Calu3 (cell line): ENCODE data around the gene SAMSN1. TPM values are rescaled to one million over a fixed set of nuclear protein-coding genes. Genes with fewer than 3 reads are reported as not detected.

Experiments
- BruUV-seq: library from RNA; stranded (reverse); fragments of 400-500 nt; replicated peaks from 2 replicates; lab custom pipeline; 2021; lab: Mats Ljungman, UMichigan
- CTCF ChIA-PET: fragments of 300-600 bp; sonication (Branson Sonifier 250); formaldehyde crosslinking; loops from one replicate; lab custom pipeline; 2022; ENCODE audit warnings: antibody characterized with exemption; lab: Charles Lee
- DNase-seq: peaks from one replicate; pipeline ENCODE4 v3.0.0; 2022
- H3K27ac Mint-ChIP-seq: one replicate; pipeline ENCODE4 v1.8.0; 2022; ENCODE audit warnings: mixed read lengths; ENCODE audit not compliant: unreplicated experiment
- H3K27me3 Mint-ChIP-seq: one replicate; pipeline ENCODE4 v1.8.0; 2022; ENCODE audit warnings: mixed read lengths; ENCODE audit not compliant: unreplicated experiment
- H3K36me3 Mint-ChIP-seq: one replicate; pipeline ENCODE4 v1.8.0; 2022; ENCODE audit warnings: mild to moderate bottlenecking, moderate library complexity, mixed read lengths; ENCODE audit not compliant: insufficient read depth, unreplicated experiment
- H3K4me1 Mint-ChIP-seq: one replicate; pipeline ENCODE4 v1.8.0; 2022; ENCODE audit warnings: mild to moderate bottlenecking, low read depth, mixed read lengths; ENCODE audit not compliant: unreplicated experiment
- H3K4me3 Mint-ChIP-seq: one replicate; pipeline ENCODE4 v1.8.0; 2022; ENCODE audit warnings: mild to moderate bottlenecking, low read depth, moderate library complexity, mixed read lengths; ENCODE audit not compliant: unreplicated experiment
- H3K9me3 Mint-ChIP-seq: one replicate; pipeline ENCODE4 v1.8.0; 2022; ENCODE audit warnings: low read depth, mixed read lengths; ENCODE audit not compliant: unreplicated experiment
- intact Hi-C: fragments of 100-400 bp; cut with micrococcal nuclease; formaldehyde crosslinking; loops from one replicate; pipeline ENCODE4 v1.10.0; 2022; ENCODE audit not compliant: unreplicated experiment
- total RNA-seq: library from RNA; stranded (reverse); gene quantifications from 2 replicates; pipeline ENCODE4 v1.2.3, GENCODE V29; 2022
- TF ChIP-seq, protein P1 (sequence below): fragments of 200-600 bp; IDR thresholded peaks from one replicate; pipeline ENCODE4 v1.8.0; 2022; ENCODE audit warnings: antibody characterized with exemption; ENCODE audit not compliant: unreplicated experiment

SAMSN1 gene
- total RNA-seq, 1 experiment from 2014 or later: 1.5 TPM

GRCh38 chr21:14587266-14587665 is 41.2 kb upstream of the SAMSN1 start:
- CTCF ChIA-PET: no interaction called here
- DNase-seq: no peak
- no peaks in the 10 kb centered on the region for H3K36me3 Mint-ChIP-seq
- no peaks in the 10 kb centered on the region for H3K9me3 Mint-ChIP-seq
- H3K27ac Mint-ChIP-seq: no peak overlapping the region
- BruUV-seq: no TSS peak
- H3K4me1 Mint-ChIP-seq: no peaks in the 10 kb centered on the region
- H3K27me3 Mint-ChIP-seq: no peaks in the 10 kb centered on the region
- TF ChIP-seq, protein P1, sequence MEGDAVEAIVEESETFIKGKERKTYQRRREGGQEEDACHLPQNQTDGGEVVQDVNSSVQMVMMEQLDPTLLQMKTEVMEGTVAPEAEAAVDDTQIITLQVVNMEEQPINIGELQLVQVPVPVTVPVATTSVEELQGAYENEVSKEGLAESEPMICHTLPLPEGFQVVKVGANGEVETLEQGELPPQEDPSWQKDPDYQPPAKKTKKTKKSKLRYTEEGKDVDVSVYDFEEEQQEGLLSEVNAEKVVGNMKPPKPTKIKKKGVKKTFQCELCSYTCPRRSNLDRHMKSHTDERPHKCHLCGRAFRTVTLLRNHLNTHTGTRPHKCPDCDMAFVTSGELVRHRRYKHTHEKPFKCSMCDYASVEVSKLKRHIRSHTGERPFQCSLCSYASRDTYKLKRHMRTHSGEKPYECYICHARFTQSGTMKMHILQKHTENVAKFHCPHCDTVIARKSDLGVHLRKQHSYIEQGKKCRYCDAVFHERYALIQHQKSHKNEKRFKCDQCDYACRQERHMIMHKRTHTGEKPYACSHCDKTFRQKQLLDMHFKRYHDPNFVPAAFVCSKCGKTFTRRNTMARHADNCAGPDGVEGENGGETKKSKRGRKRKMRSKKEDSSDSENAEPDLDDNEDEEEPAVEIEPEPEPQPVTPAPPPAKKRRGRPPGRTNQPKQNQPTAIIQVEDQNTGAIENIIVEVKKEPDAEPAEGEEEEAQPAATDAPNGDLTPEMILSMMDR: no peak
- no peak overlapping the region for H3K4me3 Mint-ChIP-seq
- intact Hi-C loops: no loop called here

DNA sequence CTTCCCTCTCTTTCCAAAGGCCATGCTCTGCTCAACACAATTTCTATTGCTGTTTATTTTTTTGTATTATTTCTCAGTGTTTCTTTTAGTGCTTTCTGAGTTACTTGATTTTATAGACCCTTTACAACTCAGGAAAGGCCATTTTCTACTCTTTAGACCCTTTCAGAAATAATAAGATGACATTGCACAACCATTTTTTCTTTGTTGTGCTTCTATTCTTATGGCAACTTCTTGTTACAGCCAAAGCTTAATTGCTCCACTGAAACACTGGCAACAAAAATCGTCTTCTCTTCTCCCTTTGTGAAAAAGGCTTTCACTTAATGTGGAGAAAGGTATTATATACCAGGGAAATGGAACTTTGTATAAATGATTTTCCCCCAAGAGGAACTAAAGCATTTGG is 39.0 kb upstream of the SAMSN1 start:
- CTCF ChIA-PET: no interaction called here
- TF ChIP-seq, protein P1: no peak
- H3K36me3 Mint-ChIP-seq: no peaks in the 10 kb centered on the region
- no peak overlapping the region for H3K27ac Mint-ChIP-seq
- no peak for DNase-seq
- intact Hi-C loops: no loop called here
- H3K4me3 Mint-ChIP-seq: no peak overlapping the region
- H3K27me3 Mint-ChIP-seq: no peaks in the 10 kb centered on the region
- no TSS peak for BruUV-seq
- no peaks in the 10 kb centered on the region for H3K4me1 Mint-ChIP-seq
- H3K9me3 Mint-ChIP-seq: no peaks in the 10 kb centered on the region

DNA sequence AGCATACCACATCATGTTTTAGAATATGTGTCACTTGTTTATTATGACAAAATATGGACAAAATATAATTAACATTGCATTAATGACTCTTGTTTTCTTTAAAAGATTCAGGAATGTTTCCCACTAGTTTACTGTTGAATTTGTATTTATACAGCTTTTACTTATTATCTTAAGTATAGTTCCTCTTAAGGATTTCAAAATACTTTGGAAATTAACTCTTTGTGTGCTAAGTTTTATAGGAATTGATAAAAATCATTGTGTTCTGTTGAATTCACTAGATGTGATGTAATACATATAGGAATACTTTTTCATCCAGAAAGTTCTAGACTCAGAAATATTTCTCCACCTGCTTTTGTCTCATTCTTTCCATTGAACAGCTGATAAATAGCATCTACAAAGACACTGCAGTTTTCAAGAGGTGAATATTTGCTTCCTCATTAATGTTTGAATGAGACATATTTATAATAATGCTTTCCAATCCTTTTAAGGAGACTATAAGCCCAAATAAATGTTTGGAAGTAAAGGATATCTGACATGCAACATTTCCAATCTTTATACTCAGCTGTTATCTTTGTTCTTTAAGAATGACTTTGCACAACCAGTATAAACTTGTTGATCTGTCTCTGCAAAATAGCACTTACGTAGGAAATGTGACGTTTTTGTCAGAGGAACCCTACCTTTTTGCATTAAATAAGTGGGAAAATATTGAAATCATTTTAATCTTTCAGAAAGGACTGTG is 38.4 kb upstream of the SAMSN1 start:
- Mint-ChIP-seq H3K4me1 (no peaks in the 10 kb centered on the region), H3K27ac (no peak overlapping the region), H3K27me3 (no peaks in the 10 kb centered on the region), H3K4me3 (no peak overlapping the region), H3K36me3 (no peaks in the 10 kb centered on the region), H3K9me3 (no peaks in the 10 kb centered on the region)
- CTCF ChIA-PET: no interaction called here
- TF ChIP-seq, protein P1: no peak
- BruUV-seq: no TSS peak
- DNase-seq: no peak
- intact Hi-C loops: no loop called here

DNA sequence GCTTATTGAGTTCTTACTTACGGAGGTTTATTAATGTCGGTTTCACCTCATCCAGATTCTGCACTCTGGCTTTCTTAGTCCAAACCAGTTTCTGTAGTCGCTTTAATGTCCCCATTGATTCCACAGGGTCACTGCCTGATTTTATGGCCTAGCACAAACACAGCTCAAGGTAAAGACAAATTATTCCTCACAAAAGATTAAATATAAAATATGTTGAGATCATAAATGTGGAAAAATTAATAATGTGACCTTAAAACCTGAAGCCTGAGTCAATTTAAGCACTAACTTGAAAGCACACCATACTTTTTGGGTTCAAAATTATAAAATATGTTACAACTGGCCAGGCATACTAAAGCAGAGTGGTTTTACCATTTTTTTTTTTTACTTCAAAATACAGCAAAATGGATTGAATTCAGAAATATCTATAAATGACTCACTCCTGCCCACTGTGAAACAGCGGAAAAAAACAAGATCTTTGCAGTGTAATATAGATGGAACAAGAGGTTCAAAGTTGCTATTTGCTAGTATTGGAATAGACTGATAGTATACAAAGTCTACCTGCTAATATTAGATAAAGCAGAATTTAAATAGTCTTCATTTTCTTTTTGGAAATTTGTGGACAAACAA is 37.6 kb upstream of the SAMSN1 start:
- Mint-ChIP-seq H3K36me3 (no peaks in the 10 kb centered on the region), H3K9me3 (no peaks in the 10 kb centered on the region), H3K4me3 (no peak overlapping the region), H3K4me1 (no peaks in the 10 kb centered on the region), H3K27ac (no peak overlapping the region), H3K27me3 (no peaks in the 10 kb centered on the region)
- CTCF ChIA-PET: no interaction called here
- intact Hi-C loops: no loop called here
- TF ChIP-seq, protein P1: no peak
- BruUV-seq: no TSS peak
- no peak for DNase-seq
